Smooth muscle cell (in vitro differentiated cells): Measurements from ENCODE around the gene TMEM217. TPM values are rescaled to one million over a fixed set of nuclear protein-coding genes. Genes with fewer than 3 reads are reported as not detected.

ENCODE experiments used
- DNase-seq: peaks from one replicate; lab custom pipeline; 2025; ENCODE audit not compliant: unreplicated experiment; lab: John Stamatoyannopoulos, UW
- H2AFZ ChIP-seq: fragments of 200-600 bp; sonication (generic); 2 replicates; pipeline ENCODE4 v1.6.0; 2016; ENCODE audit warnings: antibody characterized with exemption, low read depth, mild to moderate bottlenecking
- H3F3A ChIP-seq: fragments of 200-600 bp; sonication (generic); 2 replicates; pipeline ENCODE4 v1.6.0; 2017; ENCODE audit warnings: antibody characterized with exemption, low read depth
- H3K27ac ChIP-seq: fragments of 200-600 bp; sonication (generic); 2 replicates; pipeline ENCODE4 v1.5.1; 2016; ENCODE audit warnings: low read depth, mild to moderate bottlenecking
- H3K27me3 ChIP-seq: fragments of 200-600 bp; sonication (generic); 2 replicates; pipeline ENCODE4 v1.6.1; 2016; ENCODE audit warnings: low read depth, mild to moderate bottlenecking
- H3K36me3 ChIP-seq: fragments of 200-600 bp; sonication (generic); 2 replicates; pipeline ENCODE4 v1.5.1; 2016; ENCODE audit warnings: low read depth
- H3K4me1 ChIP-seq: fragments of 200-600 bp; sonication (generic); 2 replicates; pipeline ENCODE4 v1.5.1; 2016; ENCODE audit warnings: low read depth
- H3K4me2 ChIP-seq: fragments of 200-600 bp; sonication (generic); 2 replicates; pipeline ENCODE4 v1.6.0; 2016; ENCODE audit warnings: mild to moderate bottlenecking
- H3K4me3 ChIP-seq: fragments of 200-600 bp; sonication (generic); 2 replicates; pipeline ENCODE4 v1.5.1; 2016; ENCODE audit warnings: mild to moderate bottlenecking
- H3K79me2 ChIP-seq: fragments of 200-600 bp; sonication (generic); 2 replicates; pipeline ENCODE4 v1.6.0; 2016; ENCODE audit warnings: low read depth, mild to moderate bottlenecking
- H3K9ac ChIP-seq: fragments of 200-600 bp; sonication (generic); 2 replicates; pipeline ENCODE4 v1.6.0; 2016; ENCODE audit warnings: low read depth
- H3K9me3 ChIP-seq: fragments of 200-600 bp; sonication (generic); replicated peaks from 2 replicates; pipeline ENCODE4 v1.5.1; 2016; ENCODE audit warnings: low read depth
- H4K20me1 ChIP-seq: fragments of 200-600 bp; sonication (generic); 2 replicates; pipeline ENCODE4 v1.6.0; 2016; ENCODE audit warnings: low read depth
- CTCF ChIP-seq: fragments of 200-600 bp; sonication (generic); IDR thresholded peaks from 2 replicates; pipeline ENCODE4 v1.5.1; 2017; ENCODE audit warnings: borderline replicate concordance, mild to moderate bottlenecking, antibody characterized with exemption; ENCODE audit not compliant: insufficient read depth, poor library complexity, severe bottlenecking
- WGBS: methylation state at CpG from one replicate; pipeline ENCODE4 v1.1.7; 2016; ENCODE audit warnings: low lambda C conversion rate; 5-methylcytosine and 5-hydroxymethylcytosine counted together
- polyA plus RNA-seq: library from polyadenylated mRNA; unstranded; fragments of >200 nt; fragmentation: Nextera tagmentation; extraction: Ambion mirVana; gene quantifications from 2 replicates; pipeline ENCODE4 v1.2.1, GENCODE V29; 2016
- total RNA-seq: library from RNA; depleted of rRNA; stranded (reverse); fragments of >200 nt; gene quantifications from 2 replicates; pipeline ENCODE4 v1.2.3, GENCODE V29; 2014

Gene TMEM217
- total and polyA plus RNA-seq, 2 experiments from 2014 or later, result 0.31 to 1.2 TPM

- Histone ChIP-seq H4K20me1 (peaks cover 71% of the 10 kb centered on the region), H3K9me3 (no peaks in the 10 kb centered on the region), H3K4me2 (no peak overlapping the region), H3F3A (no peaks in the 10 kb centered on the region), H3K79me2 (peaks cover 26% of the 10 kb centered on the region), H3K36me3 (peaks cover 5% of the 10 kb centered on the region), H3K27me3 (no peaks in the 10 kb centered on the region), H3K4me1 (no peaks in the 10 kb centered on the region), H3K4me3 (no peak overlapping the region), H3K27ac (no peak overlapping the region), H2AFZ (no peak overlapping the region), H3K9ac (no peak overlapping the region)
- WGBS, result 91% methylated on average over 2 of the region's 2 CpGs
- no peak for DNase-seq
- no peak for TF ChIP-seq CTCF
Measured at GRCh38 chr6:37269105-37269504, 11.2 kb upstream of the TMEM217 start.

- Histone ChIP-seq H3K4me2 (no peak overlapping the region), H3K36me3 (peaks cover 5% of the 10 kb centered on the region), H3K27me3 (no peaks in the 10 kb centered on the region), H3K27ac (no peak overlapping the region), H4K20me1 (peaks cover 64% of the 10 kb centered on the region), H3K9ac (no peak overlapping the region), H3K79me2 (peaks cover 42% of the 10 kb centered on the region), H3F3A (no peaks in the 10 kb centered on the region), H2AFZ (no peak overlapping the region), H3K9me3 (no peaks in the 10 kb centered on the region), H3K4me1 (no peaks in the 10 kb centered on the region), H3K4me3 (no peak overlapping the region)
- TF ChIP-seq CTCF, result no peak
- no peak for DNase-seq
- 69% methylated on average over 3 of the region's 3 CpGs for WGBS
Measured at GRCh38 chr6:37265860-37266259, 7.9 kb upstream of the TMEM217 start.

- DNase-seq, result no peak
- no peak for TF ChIP-seq CTCF
- no peak overlapping the region for H2AFZ ChIP-seq
- H3K9me3 ChIP-seq, result no peaks in the 10 kb centered on the region
- H3K4me3 ChIP-seq, result no peak overlapping the region
- no peak overlapping the region for H3K27ac ChIP-seq
- H3K36me3 ChIP-seq, result peaks cover 5% of the 10 kb centered on the region
- H3K4me2 ChIP-seq, result no peak overlapping the region
- WGBS, result 75% methylated on average over 2 of the region's 2 CpGs
- no peaks in the 10 kb centered on the region for H3K4me1 ChIP-seq
- H3F3A ChIP-seq, result no peaks in the 10 kb centered on the region
- H4K20me1 ChIP-seq, result peaks cover 68% of the 10 kb centered on the region
- no peaks in the 10 kb centered on the region for H3K27me3 ChIP-seq
- peaks cover 51% of the 10 kb centered on the region for H3K79me2 ChIP-seq
- no peak overlapping the region for H3K9ac ChIP-seq
Measured at GRCh38 chr6:37265001-37265400, 7.1 kb upstream of the TMEM217 start.

- Histone ChIP-seq H3K79me2 (peaks cover 70% of the 10 kb centered on the region), H3K9ac (no peak overlapping the region), H3K9me3 (no peaks in the 10 kb centered on the region), H4K20me1 (peaks cover 47% of the 10 kb centered on the region), H3K4me2 (no peak overlapping the region), H3K36me3 (no peaks in the 10 kb centered on the region), H3K27ac (no peak overlapping the region), H3K4me1 (no peaks in the 10 kb centered on the region), H2AFZ (no peak overlapping the region), H3F3A (no peaks in the 10 kb centered on the region), H3K4me3 (no peak overlapping the region), H3K27me3 (no peaks in the 10 kb centered on the region)
- WGBS, result 82% methylated on average over 8 of the region's 8 CpGs
- no peak for TF ChIP-seq CTCF
- DNase-seq, result no peak
Measured at GRCh38 chr6:37262446-37263026, 4.6 kb upstream of the TMEM217 start.
